A673 (cell line): Measurements from ENCODE around the gene RIMS4.

Experiments
- EZH2 ChIP-seq: fragments of 200-600 bp; sonication (generic); IDR thresholded peaks from 2 replicates; pipeline ENCODE4 v1.6.1; 2017; ENCODE audit warnings: borderline replicate concordance, low read depth, mild to moderate bottlenecking, mixed read lengths, antibody characterized with exemption, low read length; ENCODE audit not compliant: poor library complexity, severe bottlenecking
- TF ChIP-seq, protein P1 (sequence below): fragments of 300-800, 200-600 bp; sonication (generic); conservative IDR thresholded peaks from 2 replicates; pipeline ENCODE4 v1.5.1; 2017; ENCODE audit warnings: low read depth, mild to moderate bottlenecking, antibody characterized with exemption, low read length, moderate library complexity, mixed read lengths

DNA sequence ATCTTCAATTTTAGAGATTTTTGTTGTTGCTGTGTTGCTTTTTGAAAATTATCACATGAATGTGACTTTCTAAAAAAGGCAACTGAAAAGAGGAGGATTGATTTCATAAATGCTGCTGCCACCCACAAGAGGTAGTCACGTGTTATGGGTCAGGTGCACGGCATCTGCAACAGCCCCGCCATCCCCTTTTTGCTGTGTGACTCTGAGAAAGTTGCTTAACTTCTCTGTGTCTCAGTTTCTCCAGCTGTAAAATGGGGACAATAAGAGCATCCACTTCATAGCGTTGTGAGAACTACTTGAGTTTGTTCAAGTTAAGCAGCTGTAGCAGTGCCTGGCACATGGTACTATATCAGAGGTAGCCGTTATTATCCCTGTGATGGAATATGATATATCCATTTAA is 84.5 kb downstream of the RIMS4 start:
- TF ChIP-seq, protein P1, sequence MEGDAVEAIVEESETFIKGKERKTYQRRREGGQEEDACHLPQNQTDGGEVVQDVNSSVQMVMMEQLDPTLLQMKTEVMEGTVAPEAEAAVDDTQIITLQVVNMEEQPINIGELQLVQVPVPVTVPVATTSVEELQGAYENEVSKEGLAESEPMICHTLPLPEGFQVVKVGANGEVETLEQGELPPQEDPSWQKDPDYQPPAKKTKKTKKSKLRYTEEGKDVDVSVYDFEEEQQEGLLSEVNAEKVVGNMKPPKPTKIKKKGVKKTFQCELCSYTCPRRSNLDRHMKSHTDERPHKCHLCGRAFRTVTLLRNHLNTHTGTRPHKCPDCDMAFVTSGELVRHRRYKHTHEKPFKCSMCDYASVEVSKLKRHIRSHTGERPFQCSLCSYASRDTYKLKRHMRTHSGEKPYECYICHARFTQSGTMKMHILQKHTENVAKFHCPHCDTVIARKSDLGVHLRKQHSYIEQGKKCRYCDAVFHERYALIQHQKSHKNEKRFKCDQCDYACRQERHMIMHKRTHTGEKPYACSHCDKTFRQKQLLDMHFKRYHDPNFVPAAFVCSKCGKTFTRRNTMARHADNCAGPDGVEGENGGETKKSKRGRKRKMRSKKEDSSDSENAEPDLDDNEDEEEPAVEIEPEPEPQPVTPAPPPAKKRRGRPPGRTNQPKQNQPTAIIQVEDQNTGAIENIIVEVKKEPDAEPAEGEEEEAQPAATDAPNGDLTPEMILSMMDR: no peak
- TF ChIP-seq EZH2: no peak
